ENCODE results near the gene CROT.

The CROT gene

DNA sequence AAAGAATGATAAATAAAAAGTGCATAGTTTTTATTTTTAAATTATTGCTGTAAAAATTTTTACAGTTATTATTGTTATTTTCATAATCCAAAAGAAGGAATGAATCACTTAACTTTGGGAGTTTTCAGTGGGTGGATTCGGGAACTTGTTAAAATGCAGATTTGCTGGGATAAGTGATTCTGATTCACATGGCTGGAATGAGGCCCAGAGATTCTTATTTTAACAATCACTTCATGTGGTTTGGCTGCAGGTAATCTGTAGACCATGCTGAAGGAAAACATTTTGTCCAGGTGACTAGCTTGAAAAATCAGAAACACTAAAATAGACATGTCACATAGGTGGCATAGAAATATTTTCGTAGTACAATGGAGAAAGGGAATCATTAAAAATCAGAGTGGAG is 13.9 kb downstream of the CROT start:
- peaks cover 10% of the 10 kb centered on the region for H3K9me3 ChIP-seq (ENCODE audit: control insufficient read depth, insufficient read depth, low read length)

DNA sequence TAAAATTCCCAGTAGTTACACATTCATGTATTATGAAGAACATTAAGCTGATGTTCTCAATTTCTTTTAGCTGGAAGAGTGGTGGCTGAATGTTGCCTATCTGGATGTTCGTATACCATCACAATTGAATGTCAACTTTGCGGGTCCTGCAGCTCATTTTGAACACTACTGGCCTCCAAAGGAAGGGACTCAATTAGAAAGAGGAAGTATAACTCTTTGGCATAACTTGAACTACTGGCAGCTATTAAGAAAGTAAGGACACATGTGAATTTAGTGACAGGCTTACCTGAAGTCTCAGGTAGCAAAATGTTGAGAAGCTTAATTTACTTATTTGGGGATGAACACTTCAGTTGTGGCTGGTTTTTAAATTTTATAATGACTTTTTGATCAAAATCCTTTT is 15.9 kb downstream of the CROT start:
- Histone ChIP-seq H3K9ac (ENCODE audit: low read depth, low read length) (no peak overlapping the region), H3K36me3 (ENCODE audit: insufficient read depth, low read length) (no peaks in the 10 kb centered on the region), H3K4me1 (ENCODE audit: insufficient read depth, low read length) (no peaks in the 10 kb centered on the region), H3K9me3 (ENCODE audit: control insufficient read depth, insufficient read depth, low read length) (no peaks in the 10 kb centered on the region)

More for the DNA sequence above, 13.9 kb downstream of the CROT start:
- no peaks in the 10 kb centered on the region for H3K36me3 ChIP-seq (ENCODE audit: insufficient read depth, low read length)
- no peaks in the 10 kb centered on the region for H3K4me1 ChIP-seq (ENCODE audit: insufficient read depth, low read length)
- H3K9ac ChIP-seq (ENCODE audit: low read depth, low read length), result no peak overlapping the region

DNA sequence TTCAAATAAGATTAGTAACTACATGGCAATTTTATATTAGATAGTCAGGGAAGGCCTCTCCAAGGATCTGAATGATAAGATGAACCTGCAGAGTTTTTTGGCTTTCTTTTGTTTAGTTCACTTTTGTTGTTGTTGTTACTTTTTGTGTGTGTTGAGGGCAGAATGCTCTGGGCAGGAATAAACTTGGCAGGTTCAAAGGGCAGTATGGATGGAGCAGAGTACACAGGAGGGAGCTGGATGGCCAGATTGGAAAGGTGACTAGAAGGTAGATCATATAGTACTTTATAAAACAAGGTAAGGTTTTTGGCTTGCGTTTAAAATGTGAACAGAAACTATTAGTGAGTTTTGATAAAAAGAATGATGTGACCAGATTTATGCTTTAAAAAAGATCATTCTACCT is 17.9 kb downstream of the CROT start:
- Histone ChIP-seq H3K9ac (ENCODE audit: low read depth, low read length) (no peak overlapping the region), H3K36me3 (ENCODE audit: insufficient read depth, low read length) (no peaks in the 10 kb centered on the region; the same call in 1 of the 2 replicates)

DNA sequence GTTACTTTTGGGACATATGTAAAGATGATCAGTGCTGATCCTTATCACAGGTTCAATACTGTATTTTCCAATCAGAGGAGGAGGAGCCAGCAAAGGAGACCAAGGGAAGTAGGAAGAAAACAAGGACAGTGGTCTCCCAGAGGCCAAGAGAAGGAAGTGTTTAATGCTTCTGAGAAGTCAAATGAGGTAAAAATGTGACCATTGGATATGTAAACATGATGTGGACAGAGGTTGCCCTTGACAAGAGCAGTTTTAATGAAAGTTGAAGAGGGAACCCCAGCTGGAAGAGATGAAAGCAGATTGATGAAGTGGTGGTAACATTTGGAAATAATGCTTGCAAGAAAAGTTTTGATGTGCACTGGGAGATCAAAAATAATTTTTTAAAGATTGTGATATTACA is 18.8 kb downstream of the CROT start:
- Histone ChIP-seq H3K36me3 (ENCODE audit: insufficient read depth, low read length) (no peaks in the 10 kb centered on the region; the same call in 1 of the 2 replicates), H3K9me3 (ENCODE audit: control insufficient read depth, insufficient read depth, low read length) (no peaks in the 10 kb centered on the region), H3K4me1 (ENCODE audit: insufficient read depth, low read length) (no peaks in the 10 kb centered on the region), H3K9ac (ENCODE audit: low read depth, low read length) (no peak overlapping the region)

More for the DNA sequence above, 17.9 kb downstream of the CROT start:
- Histone ChIP-seq H3K4me1 (ENCODE audit: insufficient read depth, low read length) (no peaks in the 10 kb centered on the region), H3K9me3 (ENCODE audit: control insufficient read depth, insufficient read depth, low read length) (no peaks in the 10 kb centered on the region)

DNA sequence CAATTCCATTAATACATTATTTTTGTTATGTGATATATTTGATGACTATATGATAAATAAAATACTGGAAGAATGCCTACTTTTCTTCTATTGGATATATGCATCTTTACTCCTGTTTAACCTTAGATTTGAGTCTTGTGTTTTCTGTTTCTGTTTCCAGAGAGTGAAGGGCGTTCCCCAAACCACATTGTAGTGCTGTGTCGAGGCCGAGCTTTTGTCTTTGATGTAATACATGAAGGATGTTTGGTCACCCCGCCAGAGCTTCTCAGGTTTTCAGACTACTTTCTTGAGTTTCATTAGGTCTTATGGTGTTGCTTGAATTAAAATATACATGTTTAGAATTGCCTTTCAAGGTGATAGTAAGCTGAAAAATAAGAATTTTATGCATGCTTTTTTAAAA is 23.8 kb downstream of the CROT start:
- no peaks in the 10 kb centered on the region for H3K9me3 ChIP-seq (ENCODE audit: control insufficient read depth, insufficient read depth, low read length)
- no peaks in the 10 kb centered on the region for H3K4me1 ChIP-seq (ENCODE audit: insufficient read depth, low read length)
- H3K9ac ChIP-seq (ENCODE audit: low read depth, low read length), result no peak overlapping the region
- no peaks in the 10 kb centered on the region; the same call in 1 of the 2 replicates for H3K36me3 ChIP-seq (ENCODE audit: insufficient read depth, low read length)

DNA sequence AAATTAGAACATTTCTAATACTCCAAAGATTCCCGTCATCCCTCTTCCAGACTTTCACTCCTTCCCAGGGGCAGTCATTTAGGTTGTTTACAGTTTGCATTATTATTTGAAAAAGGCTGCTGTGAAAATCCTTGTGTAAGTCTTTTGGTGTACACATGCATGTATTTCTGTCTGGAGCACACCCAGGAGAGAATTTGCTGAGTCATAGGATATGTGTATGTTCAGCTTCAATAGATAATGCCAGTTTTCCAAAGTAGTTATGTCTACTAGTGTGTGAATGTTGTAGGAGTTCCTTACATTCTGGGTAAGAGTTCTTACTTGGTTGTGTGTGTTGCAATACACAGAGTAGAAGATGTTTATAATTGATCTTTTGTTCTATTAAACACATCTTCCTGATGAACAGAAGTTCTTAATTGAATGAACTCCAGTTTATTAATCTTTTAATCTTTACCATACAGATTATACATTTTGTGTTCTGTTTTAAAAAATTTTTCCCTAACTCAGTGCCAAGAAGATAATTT is 25.3 kb downstream of the CROT start:
- Histone ChIP-seq H3K4me1 (ENCODE audit: insufficient read depth, low read length) (no peaks in the 10 kb centered on the region), H3K36me3 (ENCODE audit: insufficient read depth, low read length) (no peaks in the 10 kb centered on the region; the same call in 1 of the 2 replicates), H3K9ac (ENCODE audit: low read depth, low read length) (no peak overlapping the region), H3K9me3 (ENCODE audit: control insufficient read depth, insufficient read depth, low read length) (no peaks in the 10 kb centered on the region)

DNA sequence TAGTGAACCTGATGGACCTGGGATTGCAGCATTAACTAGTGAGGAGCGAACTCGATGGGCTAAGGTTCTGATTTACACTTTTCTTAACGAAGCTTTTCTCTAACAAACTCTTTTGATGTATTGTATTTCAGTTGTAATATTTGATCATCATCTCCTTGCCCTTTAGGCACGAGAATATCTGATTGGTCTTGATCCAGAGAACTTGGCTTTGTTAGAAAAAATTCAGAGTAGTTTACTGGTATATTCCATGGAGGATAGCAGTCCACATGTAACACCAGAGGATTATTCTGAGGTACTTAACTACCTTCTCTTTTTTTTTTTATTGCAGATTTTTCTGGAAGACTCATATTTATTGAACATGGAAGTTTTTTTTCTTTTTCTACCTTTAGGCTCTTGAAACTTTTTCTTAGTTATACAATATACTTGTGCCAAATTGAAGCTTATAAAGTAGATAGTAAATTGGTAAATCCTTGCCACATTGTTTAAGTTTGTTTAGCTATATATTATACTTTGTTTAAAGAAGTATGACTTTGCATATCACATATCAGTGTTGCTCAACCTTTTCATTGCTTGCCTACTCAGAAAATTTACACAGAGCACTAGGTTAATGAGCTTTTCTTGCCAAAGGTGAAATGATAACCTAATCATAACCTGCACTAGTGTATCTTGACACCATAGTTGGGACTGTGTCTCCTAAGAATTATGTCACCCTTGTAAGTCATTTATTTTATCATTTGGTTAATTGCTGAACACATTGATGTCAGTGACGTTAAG is 30.4 kb downstream of the CROT start:
- H3K36me3 ChIP-seq (ENCODE audit: insufficient read depth, low read length), result no peaks in the 10 kb centered on the region
- no peaks in the 10 kb centered on the region for H3K4me1 ChIP-seq (ENCODE audit: insufficient read depth, low read length)
- no peak overlapping the region for H3K9ac ChIP-seq (ENCODE audit: low read depth, low read length)
- no peaks in the 10 kb centered on the region for H3K9me3 ChIP-seq (ENCODE audit: control insufficient read depth, insufficient read depth, low read length)

DNA sequence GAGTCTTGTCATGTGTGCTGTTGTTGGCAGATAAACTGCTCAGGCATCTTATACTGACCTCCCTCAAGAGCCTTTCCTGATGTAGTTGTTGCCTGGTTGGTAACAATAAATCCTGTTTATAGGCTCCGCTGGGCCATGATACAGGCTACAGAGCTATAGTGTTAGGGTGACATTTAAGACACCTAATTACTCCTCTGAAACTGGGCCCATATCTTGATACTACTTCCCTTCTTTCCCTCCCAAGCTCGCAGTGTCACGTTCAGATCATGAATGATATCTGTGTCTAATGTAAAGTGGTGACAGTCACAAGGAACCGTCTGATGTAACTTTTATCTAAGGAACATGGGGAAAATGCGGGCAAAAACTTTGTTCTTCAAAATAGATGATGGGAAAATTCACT is 35.4 kb downstream of the CROT start:
- Histone ChIP-seq H3K4me1 (ENCODE audit: insufficient read depth, low read length) (no peaks in the 10 kb centered on the region), H3K36me3 (ENCODE audit: insufficient read depth, low read length) (no peaks in the 10 kb centered on the region), H3K9me3 (ENCODE audit: control insufficient read depth, insufficient read depth, low read length) (peaks cover 3% of the 10 kb centered on the region; the same call in 1 of the 2 replicates), H3K9ac (ENCODE audit: low read depth, low read length) (no peak overlapping the region)

DNA sequence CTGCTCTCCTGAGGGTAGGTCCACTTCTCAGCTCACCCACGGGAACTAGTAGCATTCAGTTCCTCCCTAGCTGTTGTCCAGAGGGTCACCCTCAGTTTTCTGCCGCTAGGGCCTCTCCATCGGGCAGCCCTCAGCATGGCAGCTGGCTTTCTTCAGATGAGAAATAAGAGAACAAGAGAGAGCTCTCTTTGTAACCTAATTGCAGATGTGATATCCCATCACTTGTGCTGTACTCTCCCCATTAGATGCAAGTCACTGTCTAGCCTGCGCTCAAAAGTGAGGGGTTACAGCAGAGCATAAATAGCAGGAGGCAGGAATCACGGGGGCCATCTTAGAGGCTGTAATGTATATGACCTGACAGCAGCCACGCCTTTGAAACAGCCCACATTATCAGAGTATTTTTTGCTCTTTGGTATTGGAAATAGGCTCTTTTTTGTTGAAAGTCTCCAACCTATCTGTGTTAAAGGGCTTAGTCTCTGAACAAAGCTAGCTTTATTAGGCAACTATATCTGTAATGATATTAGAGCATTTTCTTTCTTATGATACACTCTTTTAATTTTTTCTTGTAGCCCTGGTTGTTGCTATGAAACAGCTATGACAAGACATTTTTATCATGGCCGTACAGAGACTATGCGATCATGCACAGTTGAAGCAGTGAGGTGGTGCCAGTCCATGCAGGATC is 45.7 kb downstream of the CROT start:
- no peak overlapping the region for H3K9ac ChIP-seq (ENCODE audit: low read depth, low read length)
- no peaks in the 10 kb centered on the region for H3K4me1 ChIP-seq (ENCODE audit: insufficient read depth, low read length)
- no peaks in the 10 kb centered on the region for H3K36me3 ChIP-seq (ENCODE audit: insufficient read depth, low read length)
- H3K9me3 ChIP-seq (ENCODE audit: control insufficient read depth, insufficient read depth, low read length), result no peaks in the 10 kb centered on the region

DNA sequence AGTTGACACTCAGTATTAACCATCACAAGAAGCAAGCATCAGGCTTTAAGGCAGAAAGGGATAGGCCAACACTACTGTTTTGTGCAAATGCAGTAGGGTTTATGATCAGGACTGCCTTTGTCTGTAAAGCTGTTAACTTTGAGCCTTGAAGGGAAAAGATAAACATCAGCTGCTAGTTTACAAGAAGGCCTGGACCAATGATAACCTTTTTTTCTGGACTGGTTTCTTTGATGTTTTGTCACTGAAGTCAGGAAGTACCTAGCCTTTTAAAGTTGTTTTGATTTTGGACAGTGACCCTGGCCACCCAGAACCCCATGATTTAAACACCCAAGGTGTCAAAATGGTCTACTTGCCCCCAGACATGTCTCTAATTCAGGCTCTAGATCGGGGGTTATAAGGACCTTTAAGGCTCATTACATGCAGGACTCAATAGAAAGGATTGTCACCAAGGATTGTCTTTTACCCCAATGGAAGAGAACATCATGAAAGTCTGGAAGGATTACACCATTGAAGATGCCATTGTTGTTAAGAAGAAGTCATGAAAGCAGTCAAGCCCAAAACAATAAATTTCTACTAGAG is 50.1 kb downstream of the CROT start:
- Histone ChIP-seq H3K9me3 (ENCODE audit: control insufficient read depth, insufficient read depth, low read length) (no peaks in the 10 kb centered on the region), H3K9ac (ENCODE audit: low read depth, low read length) (no peak overlapping the region), H3K4me1 (ENCODE audit: insufficient read depth, low read length) (no peaks in the 10 kb centered on the region), H3K36me3 (ENCODE audit: insufficient read depth, low read length) (no peaks in the 10 kb centered on the region)

DNA sequence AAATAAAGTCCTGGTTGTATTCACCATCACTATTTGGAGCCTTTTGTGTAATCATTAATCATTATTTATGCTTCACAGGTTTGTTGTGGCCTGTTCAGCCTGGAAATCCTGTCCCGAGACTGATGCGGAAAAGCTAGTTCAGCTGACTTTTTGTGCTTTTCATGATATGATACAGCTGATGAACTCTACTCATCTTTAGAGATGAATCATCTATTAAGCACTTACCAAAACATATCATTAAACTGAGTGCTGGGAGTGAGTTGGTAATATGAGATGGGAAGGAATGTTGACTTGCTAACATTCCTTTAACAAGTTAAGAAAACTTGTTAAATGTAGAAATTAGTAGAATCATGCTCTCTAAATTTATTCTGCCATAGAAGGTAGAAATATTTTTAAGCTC is 53.0 kb downstream of the CROT start:
- H3K9ac ChIP-seq (ENCODE audit: low read depth, low read length), result no peak overlapping the region
- H3K36me3 ChIP-seq (ENCODE audit: insufficient read depth, low read length), result no peaks in the 10 kb centered on the region
- H3K9me3 ChIP-seq (ENCODE audit: control insufficient read depth, insufficient read depth, low read length), result no peaks in the 10 kb centered on the region
- H3K4me1 ChIP-seq (ENCODE audit: insufficient read depth, low read length), result no peaks in the 10 kb centered on the region

DNA sequence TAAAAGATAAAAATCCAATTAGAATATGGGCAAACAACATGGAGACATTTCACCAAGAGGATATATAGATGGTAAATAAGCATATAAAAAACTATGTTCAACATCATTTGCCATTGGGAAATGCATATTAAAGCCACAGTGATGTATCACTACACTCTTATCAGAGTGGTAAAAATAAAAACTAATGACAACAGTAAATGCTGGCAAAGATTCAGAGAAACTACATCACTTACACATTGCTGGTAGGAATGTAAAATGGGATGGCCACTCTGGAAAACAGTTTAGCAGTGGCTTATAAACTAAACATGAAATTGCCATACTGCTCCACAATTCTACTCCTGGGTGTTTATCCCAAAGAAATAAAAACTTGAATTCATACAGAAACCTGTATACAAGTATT is 59.2 kb downstream of the CROT start:
- H3K4me1 ChIP-seq (ENCODE audit: insufficient read depth, low read length), result no peaks in the 10 kb centered on the region
- H3K9ac ChIP-seq (ENCODE audit: low read depth, low read length), result no peak overlapping the region
- no peaks in the 10 kb centered on the region for H3K9me3 ChIP-seq (ENCODE audit: control insufficient read depth, insufficient read depth, low read length)
- no peaks in the 10 kb centered on the region; the same call in 1 of the 2 replicates for H3K36me3 ChIP-seq (ENCODE audit: insufficient read depth, low read length)

DNA sequence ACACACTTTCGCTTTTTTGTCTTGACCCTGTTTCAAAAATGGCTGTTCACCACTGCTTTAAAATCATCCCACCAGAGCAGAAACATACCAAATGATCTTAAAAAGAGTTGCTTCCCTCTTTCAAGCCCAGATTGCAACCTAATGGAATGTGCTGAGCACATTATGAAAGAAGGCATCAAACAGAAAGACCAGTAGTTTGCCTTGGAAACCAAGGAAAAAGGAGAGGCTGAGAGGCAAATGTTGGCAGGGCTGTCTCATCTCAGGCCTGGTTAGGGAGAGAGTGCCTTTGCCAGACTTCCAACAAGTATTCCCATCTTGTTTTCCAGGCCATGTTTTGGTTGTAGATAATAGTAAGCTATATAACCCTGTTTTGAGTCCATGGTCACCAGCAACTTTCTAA is 65.7 kb downstream of the CROT start:
- Histone ChIP-seq H3K9ac (ENCODE audit: low read depth, low read length) (no peak overlapping the region), H3K4me1 (ENCODE audit: insufficient read depth, low read length) (no peaks in the 10 kb centered on the region), H3K36me3 (ENCODE audit: insufficient read depth, low read length) (no peaks in the 10 kb centered on the region; the same call in 1 of the 2 replicates), H3K9me3 (ENCODE audit: control insufficient read depth, insufficient read depth, low read length) (no peaks in the 10 kb centered on the region)

DNA sequence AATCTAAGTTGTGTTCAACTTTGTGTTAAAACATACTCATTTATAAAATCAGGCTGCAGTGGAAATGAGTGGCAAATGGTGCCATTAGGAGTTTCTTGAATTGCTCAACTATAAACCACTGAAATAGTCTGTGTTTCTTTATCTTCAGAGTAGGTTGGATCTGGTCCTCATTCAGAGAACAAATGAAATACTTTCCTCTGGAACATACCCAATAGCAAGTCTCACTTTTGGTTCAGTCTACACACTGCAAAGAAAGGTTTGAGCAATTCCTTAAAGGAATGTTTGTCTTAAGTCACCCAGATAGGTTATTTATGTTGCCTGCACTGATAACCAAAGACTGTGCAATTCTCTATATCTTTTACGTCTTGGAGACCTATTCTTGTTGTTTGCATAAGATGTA is 67.6 kb downstream of the CROT start:
- Histone ChIP-seq H3K9me3 (ENCODE audit: control insufficient read depth, insufficient read depth, low read length) (no peaks in the 10 kb centered on the region), H3K36me3 (ENCODE audit: insufficient read depth, low read length) (no peaks in the 10 kb centered on the region), H3K9ac (ENCODE audit: low read depth, low read length) (no peak overlapping the region), H3K4me1 (ENCODE audit: insufficient read depth, low read length) (no peaks in the 10 kb centered on the region)
